GM12878 (cell line): Measurements from ENCODE around the gene MAP4K4.

Source experiments
- ATF3 ChIP-seq: IDR thresholded peaks from 2 replicates; pipeline ENCODE4 v1.6.1; 2011; ENCODE audit warnings: low read depth, mild to moderate bottlenecking, low read length, moderate library complexity, borderline replicate concordance; ENCODE audit errors: extremely low read depth
- BCL11A ChIP-seq: IDR thresholded peaks from 2 replicates; pipeline ENCODE4 v1.6.1; 2011; ENCODE audit warnings: low read depth, low read length
- BRCA1 ChIP-seq: IDR thresholded peaks from 2 replicates; pipeline ENCODE4 v1.6.1; 2011; ENCODE audit warnings: low read depth, low read length, improper control_type of control experiment
- CUX1 ChIP-seq: IDR thresholded peaks from 2 replicates; pipeline ENCODE4 v1.6.1; 2012; ENCODE audit warnings: improper control_type of control experiment, low read depth, low read length; ENCODE audit not compliant: insufficient replicate concordance
- EED ChIP-seq: sonication (generic); IDR thresholded peaks from 2 replicates; pipeline ENCODE4 v1.6.1; 2016; ENCODE audit warnings: antibody characterized with exemption, low read depth
- EP300 ChIP-seq, 2 experiments: fragments of 150-350 bp in 1 of 2; IDR thresholded peaks; 2 replicates each; pipeline ENCODE4 v1.6.1; 2011 to 2012; ENCODE audit warnings: low read depth in 2 of 2, low read length in 2 of 2, borderline replicate concordance in 1 of 2, improper control_type of control experiment in 1 of 2, inconsistent platforms in 1 of 2; ENCODE audit not compliant: control insufficient read depth in 1 of 2
- EZH2 ChIP-seq: IDR thresholded peaks from 2 replicates; pipeline ENCODE4 v1.6.1; 2012; ENCODE audit warnings: low read depth, mild to moderate bottlenecking, control low read depth, inconsistent platforms, low read length, borderline replicate concordance; ENCODE audit not compliant: control insufficient read depth
- MYC ChIP-seq: IDR thresholded peaks from 2 replicates; pipeline ENCODE4 v1.6.1; 2011; ENCODE audit warnings: mild to moderate bottlenecking, low read length, moderate library complexity, inconsistent platforms; ENCODE audit not compliant: insufficient read depth, insufficient replicate concordance, insufficient read length, severe bottlenecking
- NRF1 ChIP-seq: conservative IDR thresholded peaks from 2 replicates; pipeline ENCODE4 v1.6.1; 2011; ENCODE audit warnings: mild to moderate bottlenecking, low read depth, low read length, improper control_type of control experiment
- POLR2A ChIP-seq: IDR thresholded peaks from 2 replicates; pipeline ENCODE4 v1.6.1; 2011; ENCODE audit warnings: low read depth, mild to moderate bottlenecking, low read length
- ZNF622 ChIP-seq: fragments of 450-650 bp; IDR thresholded peaks from 2 replicates; pipeline ENCODE4 v1.6.1; 2017; ENCODE audit warnings: mild to moderate bottlenecking, inconsistent platforms

- TF ChIP-seq ZNF622 (no peak), BRCA1 (no peak), EED (no peak), EZH2 (no peak), CUX1 (no peak), NRF1 (no peak), POLR2A (no peak), BCL11A (no peak), ATF3 (no peak), EP300 (IDR thresholded peaks at IDR 0.05; ENCODE audit: borderline replicate concordance in 1 of 2, control insufficient read depth in 1 of 2, low read depth in 2 of 2, low read length in 2 of 2) (no peak), MYC (no peak)
Observed at GRCh38 chr2:101742547-101742946, 45.0 kb downstream of the MAP4K4 start.
